Mesenchymal stem cell (in vitro differentiated cells and primary cell): ENCODE measurements around the gene SLC37A4.

Experiments used
- DNase-seq: peaks from one replicate; pipeline ENCODE4 v3.0.0-alpha.2; 2013
- H2AFZ ChIP-seq: one replicate; pipeline ENCODE4 v1.6.1; 2013; ENCODE audit warnings: low read depth, mild to moderate bottlenecking, control low read depth, inconsistent platforms, low read length, moderate library complexity
- H2AK5ac ChIP-seq: 2 replicates; pipeline ENCODE4 v1.6.1; 2013; ENCODE audit warnings: low read length, moderate library complexity, mild to moderate bottlenecking, inconsistent platforms; ENCODE audit not compliant: severe bottlenecking
- H2BK120ac ChIP-seq: one replicate; pipeline ENCODE4 v1.6.1; 2013; ENCODE audit warnings: low read depth, mild to moderate bottlenecking, inconsistent platforms, low read length, moderate library complexity
- H2BK12ac ChIP-seq, 2 experiments: one replicate each; pipeline ENCODE4 v1.6.1; 2013; ENCODE audit warnings: inconsistent platforms in 2 of 2, low read length in 2 of 2, mild to moderate bottlenecking in 2 of 2, moderate library complexity in 2 of 2, control low read depth in 1 of 2
- H2BK15ac ChIP-seq: one replicate; pipeline ENCODE4 v1.6.1; 2013; ENCODE audit warnings: mild to moderate bottlenecking, low read depth, inconsistent platforms; ENCODE audit not compliant: poor library complexity, severe bottlenecking
- H2BK5ac ChIP-seq: 2 replicates; pipeline ENCODE4 v1.6.1; 2013; ENCODE audit warnings: low read depth, mild to moderate bottlenecking, low read length, control low read depth, inconsistent platforms; ENCODE audit not compliant: poor library complexity, severe bottlenecking
- H3K14ac ChIP-seq, 2 experiments: one replicate each; pipeline ENCODE4 v1.6.1; 2013; ENCODE audit warnings: inconsistent platforms in 2 of 2, low read length in 2 of 2, control low read depth in 1 of 2, mild to moderate bottlenecking in 1 of 2, moderate library complexity in 1 of 2
- H3K18ac ChIP-seq, 2 experiments: one replicate each; pipeline ENCODE4 v1.6.1; 2013; ENCODE audit warnings: inconsistent platforms in 2 of 2, low read length in 2 of 2, control low read depth in 1 of 2, low read depth in 1 of 2, mild to moderate bottlenecking in 1 of 2
- H3K23ac ChIP-seq, 2 experiments: one replicate each; pipeline ENCODE4 v1.6.1; 2013; ENCODE audit warnings: inconsistent platforms in 2 of 2, low read length in 2 of 2, mild to moderate bottlenecking in 2 of 2, moderate library complexity in 2 of 2, control low read depth in 1 of 2
- H3K27ac ChIP-seq: 2 replicates; pipeline ENCODE4 v1.5.1; 2013; ENCODE audit warnings: mild to moderate bottlenecking, moderate library complexity, low read length, control low read depth, inconsistent platforms; ENCODE audit not compliant: poor library complexity, severe bottlenecking
- H3K27me3 ChIP-seq, 2 experiments: 2 replicates each; pipeline versions ENCODE4 v1.6.1 to v1.7.0; 2013; ENCODE audit warnings: low read length in 2 of 2, mild to moderate bottlenecking in 2 of 2, moderate library complexity in 2 of 2, control low read depth in 1 of 2, inconsistent platforms in 1 of 2; ENCODE audit not compliant: control insufficient read depth in 1 of 2, insufficient read depth in 1 of 2
- H3K36me3 ChIP-seq, 2 experiments: 2 replicates each; pipeline versions ENCODE4 v1.6.1 to v1.7.0; 2013; ENCODE audit warnings: low read length in 2 of 2, control low read depth in 1 of 2, inconsistent platforms in 1 of 2, low read depth in 1 of 2, mild to moderate bottlenecking in 1 of 2; ENCODE audit not compliant: insufficient read depth in 2 of 2, control insufficient read depth in 1 of 2
- H3K4ac ChIP-seq, 2 experiments: one replicate each; pipeline ENCODE4 v1.6.1; 2013; ENCODE audit warnings: inconsistent platforms in 2 of 2, low read length in 2 of 2, mild to moderate bottlenecking in 2 of 2, moderate library complexity in 2 of 2, control low read depth in 1 of 2, low read depth in 1 of 2
- H3K4me1 ChIP-seq: 2 replicates; pipeline ENCODE4 v1.6.1; 2013; ENCODE audit warnings: low read depth, low read length, control low read depth; ENCODE audit not compliant: control insufficient read depth, insufficient read depth
- H3K4me2 ChIP-seq: 2 replicates; pipeline ENCODE4 v1.6.1; 2013; ENCODE audit warnings: low read length, mild to moderate bottlenecking, inconsistent platforms; ENCODE audit not compliant: poor library complexity, severe bottlenecking
- H3K4me3 ChIP-seq, 2 experiments: 2 replicates each; pipeline versions ENCODE4 v1.5.1 to v1.7.0; 2013; ENCODE audit warnings: low read length in 2 of 2, mild to moderate bottlenecking in 2 of 2, control low read depth in 1 of 2, low read depth in 1 of 2; ENCODE audit not compliant: insufficient read depth in 1 of 2
- H3K79me1 ChIP-seq: replicated peaks from 2 replicates; pipeline ENCODE4 v1.6.1; 2013; ENCODE audit warnings: mild to moderate bottlenecking, control low read depth, low read length, inconsistent platforms; ENCODE audit not compliant: poor library complexity, severe bottlenecking
- H3K9ac ChIP-seq: 2 replicates; pipeline ENCODE4 v1.7.0; 2013; ENCODE audit warnings: mild to moderate bottlenecking, low read length, moderate library complexity
- H3K9me3 ChIP-seq: 2 replicates; pipeline ENCODE4 v1.7.0; 2013; ENCODE audit warnings: mild to moderate bottlenecking, low read length; ENCODE audit not compliant: control insufficient read depth
- H4K8ac ChIP-seq: one replicate; pipeline ENCODE4 v1.6.1; 2013; ENCODE audit warnings: inconsistent platforms, mild to moderate bottlenecking, low read length, moderate library complexity
- H4K91ac ChIP-seq: one replicate; pipeline ENCODE4 v1.6.1; 2013; ENCODE audit warnings: mild to moderate bottlenecking, low read length, inconsistent platforms
- WGBS: methylation state at CpG from one replicate; pipeline ENCODE4 v1.1.7; 2013; ENCODE audit warnings: mixed read lengths; 5-methylcytosine and 5-hydroxymethylcytosine counted together

SLC37A4 gene

GRCh38 chr11:119048644-119049043 is 18.0 kb upstream of the SLC37A4 start:
- Histone ChIP-seq H3K14ac (no peak overlapping the region), H2AK5ac (no peak overlapping the region), H3K18ac (no peak overlapping the region), H3K23ac (no peak overlapping the region), H3K79me1 (peaks cover 28% of the 10 kb centered on the region), H3K4me2 (no peak overlapping the region), H3K27ac (no peak overlapping the region), H3K4ac (no peak overlapping the region), H3K9ac (no peak overlapping the region), H3K4me1 (no peaks in the 10 kb centered on the region), H4K8ac (no peak overlapping the region), H2BK15ac (no peak overlapping the region), H3K36me3 (peaks cover 84 to 93% of the 10 kb centered on the region in 2 experiments), H3K9me3 (no peaks in the 10 kb centered on the region), H3K27me3 (no peaks in the 10 kb centered on the region), H2BK12ac (no peak overlapping the region), H2BK5ac (no peak overlapping the region), H2AFZ (no peak overlapping the region), H4K91ac (no peak overlapping the region), H2BK120ac (no peak overlapping the region), H3K4me3 (no peak overlapping the region)
- 100% methylated on average over 3 of the region's 9 CpGs for WGBS
- no peak for DNase-seq

GRCh38 chr11:119047205-119047604 is 16.5 kb upstream of the SLC37A4 start:
- Histone ChIP-seq H2BK12ac (no peak overlapping the region), H2AK5ac (no peak overlapping the region), H3K4me3 (no peak overlapping the region), H4K8ac (no peak overlapping the region), H3K79me1 (peaks cover 18% of the 10 kb centered on the region), H3K36me3 (peaks cover 72 to 79% of the 10 kb centered on the region in 2 experiments), H2BK5ac (no peak overlapping the region), H3K23ac (no peak overlapping the region), H2BK120ac (no peak overlapping the region), H2AFZ (no peak overlapping the region), H3K27ac (no peak overlapping the region), H3K4me2 (no peak overlapping the region), H3K27me3 (no peaks in the 10 kb centered on the region), H3K4ac (no peak overlapping the region), H3K14ac (no peak overlapping the region), H3K9me3 (no peaks in the 10 kb centered on the region), H3K9ac (no peak overlapping the region), H3K4me1 (no peaks in the 10 kb centered on the region), H4K91ac (no peak overlapping the region), H2BK15ac (no peak overlapping the region), H3K18ac (no peak overlapping the region)
- 91% methylated on average over 6 of the region's 6 CpGs for WGBS
- no peak for DNase-seq

- Histone ChIP-seq H3K4ac (no peak overlapping the region), H3K4me1 (no peaks in the 10 kb centered on the region), H3K9ac (no peak overlapping the region), H3K23ac (no peak overlapping the region), H2BK120ac (no peak overlapping the region), H3K18ac (no peak overlapping the region), H3K4me2 (no peak overlapping the region), H2AK5ac (no peak overlapping the region), H2BK15ac (no peak overlapping the region), H4K91ac (no peak overlapping the region), H4K8ac (no peak overlapping the region), H3K9me3 (no peaks in the 10 kb centered on the region), H3K4me3 (no peak overlapping the region), H3K36me3 (peaks cover 65 to 72% of the 10 kb centered on the region in 2 experiments), H3K27me3 (no peaks in the 10 kb centered on the region), H3K27ac (no peak overlapping the region), H3K79me1 (peaks cover 11% of the 10 kb centered on the region), H2AFZ (no peak overlapping the region), H2BK5ac (no peak overlapping the region), H3K14ac (no peak overlapping the region), H2BK12ac (no peak overlapping the region)
- DNase-seq, result no peak
- WGBS, result 96% methylated on average over 6 of the region's 6 CpGs
Measured at GRCh38 chr11:119046489-119046888, 15.8 kb upstream of the SLC37A4 start.

GRCh38 chr11:119044708-119045107 is 14.0 kb upstream of the SLC37A4 start:
- H4K8ac ChIP-seq, result peak overlapping the region; percentile 23

More at GRCh38 chr11:119044708-119045107, 14.0 kb upstream of the SLC37A4 start:
- Histone ChIP-seq H2AFZ (no peak overlapping the region), H3K14ac (no peak overlapping the region), H2BK12ac (no peak overlapping the region), H2BK5ac (no peak overlapping the region), H2AK5ac (no peak overlapping the region), H3K9ac (no peak overlapping the region), H3K79me1 (peaks cover 4% of the 10 kb centered on the region), H3K27ac (no peak overlapping the region), H3K18ac (no peak overlapping the region), H3K4me3 (no peak overlapping the region), H2BK120ac (no peak overlapping the region), H3K4me1 (no peaks in the 10 kb centered on the region), H3K9me3 (no peaks in the 10 kb centered on the region), H3K36me3 (peaks cover 54 to 56% of the 10 kb centered on the region in 2 experiments), H2BK15ac (no peak overlapping the region), H3K27me3 (no peaks in the 10 kb centered on the region), H3K4ac (no peak overlapping the region), H4K91ac (no peak overlapping the region), H3K4me2 (no peak overlapping the region), H3K23ac (no peak overlapping the region)
- no peak for DNase-seq
- WGBS, result 83% methylated on average over 5 of the region's 6 CpGs
